Heart left ventricle (tissue), 16 donors: Measurements from ENCODE around the gene BICC1. TPM values are rescaled to one million over a fixed set of nuclear protein-coding genes. Genes with fewer than 3 reads are reported as not detected.
A peak's percentile ranks its signal among the peaks of the same experiment; 100 is the strongest.

Experiments
- ATAC-seq, 4 donors: fragments of 200-7000 bp; cut with Tn5 transposase; one replicate each; pipeline ENCODE4 v1.9.1; 2020 to 2022; ENCODE audit warnings: moderate library complexity in 4 of 4, mild to moderate bottlenecking in 3 of 4, moderate number of reproducible peaks in 1 of 4
- DNase-seq, 5 donors: peaks; one replicate each; pipeline ENCODE4 v3.0.0-alpha.2; 2020
- H3K27ac ChIP-seq, 12 donors: fragments of 200-600 bp; sonication (generic) in 4 of 12; one replicate each; pipeline versions ENCODE4 v1.5.0 to v1.8.0; 2016 to 2022; ENCODE audit warnings: mild to moderate bottlenecking in 2 of 12
- H3K27me3 ChIP-seq, 9 donors: fragments of 200-600 bp; sonication (generic) in 2 of 9; one replicate each; pipeline versions ENCODE4 v1.5.1 to v1.8.0; 2016 to 2022; ENCODE audit warnings: mild to moderate bottlenecking in 3 of 9
- H3K36me3 ChIP-seq, 9 donors: fragments of 200-600 bp; sonication (generic) in 2 of 9; one replicate each; pipeline versions ENCODE4 v1.5.0 to v1.8.0; 2018 to 2022; ENCODE audit warnings: mild to moderate bottlenecking in 2 of 9
- H3K4me1 ChIP-seq, 12 donors: fragments of 200-600 bp; sonication (generic) in 4 of 12; one replicate each; pipeline versions ENCODE4 v1.5.0 to v1.8.0; 2016 to 2022; ENCODE audit warnings: mild to moderate bottlenecking in 3 of 12
- H3K4me3 ChIP-seq, 12 donors: fragments of 200-600 bp; sonication (generic) in 4 of 12; one replicate each; pipeline versions ENCODE4 v1.5.0 to v1.8.0; 2017 to 2022; ENCODE audit warnings: mild to moderate bottlenecking in 9 of 12, moderate library complexity in 4 of 12
- H3K9me3 ChIP-seq, 12 donors: fragments of 200-600 bp; sonication (generic) in 4 of 12; one replicate each; pipeline versions ENCODE4 v1.5.0 to v1.8.0; 2016 to 2022; ENCODE audit warnings: mild to moderate bottlenecking in 1 of 12
- CTCF ChIP-seq, 12 donors: fragments of 200-600 bp; sonication (generic) in 4 of 12; IDR thresholded peaks; one replicate each; pipeline versions ENCODE4 v1.5.0 to v1.8.0; 2018 to 2022; ENCODE audit warnings: antibody characterized with exemption in 12 of 12, mild to moderate bottlenecking in 5 of 12
- POLR2A ChIP-seq, 2 donors: fragments of 450-650 bp; IDR thresholded peaks; one replicate each; pipeline ENCODE4 v1.6.1; 2017; ENCODE audit warnings: antibody characterized with exemption in 2 of 2, mild to moderate bottlenecking in 2 of 2, moderate library complexity in 2 of 2
- WGBS, 4 donors: extraction: QIAGEN DNeasy Blood & Tissue Kit in 2 of 4; methylation state at CpG; one replicate each; pipeline versions ENCODE4 v1.1.5 to v1.1.7; 2013 to 2018; 5-methylcytosine and 5-hydroxymethylcytosine counted together
- intact Hi-C, 10 donors: fragments of 100-400 bp; cut with DNase I; formaldehyde crosslinking; loops; one replicate each; pipeline versions ENCODE4 v1.11.1 to v1.14.2; 2022
- polyA plus RNA-seq, 2 donors: library from polyadenylated mRNA; stranded (reverse); fragments of 200-250 nt; gene quantifications; one replicate each; pipeline ENCODE4 v1.2.3, GENCODE V29; 2013
- total RNA-seq, 9 donors: library from RNA; depleted of rRNA in 2 of 9; stranded (reverse); fragments of >200 nt in 2 of 9; fragmentation: NEBNext Ultra II Directional in 3 of 9; extraction: Animal tissue kit (Norgen Biotek cat#: 25700) in 3 of 9; gene quantifications; one replicate each; pipeline versions ENCODE4 v1.1.0 to v1.2.4, GENCODE V29; 2016 to 2023
- donor health status: ischemic (EF 13 %, LVEDD 7.1; RV severe dilation, severe dysfunction).
- donor health status: healthy with polysubstance abuse.
- donor health status: DM: no; HTN: yes; CAD: no.
- donor health status: DM: no; HTN: no; CAD: no.
- donor health status: ischemic (EF 25% LVEDD 6.9; RV normal size, moderate dysfunction).
- donor health status: ischemic (EF 25% LVEDD 5.7; RV mildly dilated, moderate dysfunction).
- donor health status: healthy.
- donor health status: DM: yes; HTN: yes; CAD: no.
- donor health status: ischemic (EF 35%, LVEDD 5.7; RV mildly dilated, moderate dysfunction).
- donor health status: nonischemic (EF 11% LVEDD 7.7; RV severe dilation, severe dysfunction).
- donor health status: DM: yes; HTN: yes; CAD: no.
- donor health status: PGD.
- donor health status: ischemic (EF 29% LVEDD 5.4; RV normal size, mild dysfunction).
- donor health status: nonischemic (EF 23%, LVEDD 6.1; RV moderate dilation, normal function).

The BICC1 gene
- total and polyA plus RNA-seq, 11 donors: 1.6 to 18.7 (median 4.8) TPM

- Histone ChIP-seq H3K36me3 (no peaks in the 10 kb centered on the region), H3K9me3 (no peaks in the 10 kb centered on the region), H3K27me3 (peaks cover 0 to 31% (median 3%) of the 10 kb centered on the region in 9 donors), H3K4me3 (peak overlapping the region in 4 of 12 donors; percentile 2 to 85 (median 69)), H3K4me1 (peaks cover 0 to 15% (median 1%) of the 10 kb centered on the region in 12 donors), H3K27ac (no peak overlapping the region)
- intact Hi-C loops: loop anchor here in 1 of 10 donors (10.0 kb wide), 1 partner anchor 258 kb away; no protein-coding TSS in a partner anchor
- WGBS, 4 donors: 0 to 81% (median 23%) methylated on average over 1 of the region's 1 CpG
- ATAC-seq (no peak), DNase-seq (no peak)
- no peak for TF ChIP-seq POLR2A (IDR thresholded peaks at IDR 0.05)
- TF ChIP-seq CTCF (IDR thresholded peaks at IDR 0.05): no peak
Observed at GRCh38 chr10:58517081-58517480, 4.4 kb downstream of the BICC1 start.

- peak overlapping the region in 2 of 12 donors; percentile 73 to 85 for H3K4me3 ChIP-seq
- no peaks in the 10 kb centered on the region for H3K36me3 ChIP-seq
- ATAC-seq (no peak), DNase-seq (no peak)
- intact Hi-C loops: loop anchor here in 1 of 10 donors (10.0 kb wide), 1 partner anchor 257 kb away; no protein-coding TSS in a partner anchor
- H3K27ac ChIP-seq: no peak overlapping the region
- no peak for TF ChIP-seq CTCF (IDR thresholded peaks at IDR 0.05)
- TF ChIP-seq POLR2A (IDR thresholded peaks at IDR 0.05): no peak
- H3K4me1 ChIP-seq: peaks cover 0 to 15% (median 1%) of the 10 kb centered on the region in 12 donors
- WGBS, 4 donors: 59 to 85% (median 73%) methylated on average over 4 of the region's 4 CpGs
- no peaks in the 10 kb centered on the region for H3K9me3 ChIP-seq
- H3K27me3 ChIP-seq: peaks cover 0 to 29% (median 3%) of the 10 kb centered on the region in 9 donors
Observed at GRCh38 chr10:58517491-58518355, 5.1 kb downstream of the BICC1 start.

- Histone ChIP-seq H3K4me1 (peaks cover 0 to 10% (median 0%) of the 10 kb centered on the region in 12 donors), H3K27me3 (peaks cover 0 to 29% (median 3%) of the 10 kb centered on the region in 9 donors), H3K27ac (no peak overlapping the region), H3K36me3 (no peaks in the 10 kb centered on the region), H3K4me3 (peak overlapping the region in 1 of 12 donors; percentile 16), H3K9me3 (no peaks in the 10 kb centered on the region)
- intact Hi-C loops: loop anchor here in 1 of 10 donors (10.0 kb wide), 1 partner anchor 256 kb away; no protein-coding TSS in a partner anchor
- no peak for TF ChIP-seq POLR2A (IDR thresholded peaks at IDR 0.05)
- TF ChIP-seq CTCF (IDR thresholded peaks at IDR 0.05): no peak
- DNase-seq (no peak), ATAC-seq (no peak)
- WGBS, 4 donors: 53 to 72% (median 62%) methylated on average over 6 of the region's 6 CpGs
Observed at GRCh38 chr10:58518775-58519174, 6.1 kb downstream of the BICC1 start.

- Histone ChIP-seq H3K9me3 (peaks cover 0 to 45% (median under 1%) of the 10 kb centered on the region in 12 donors), H3K4me1 (no peaks in the 10 kb centered on the region), H3K27me3 (no peaks in the 10 kb centered on the region), H3K27ac (no peak overlapping the region), H3K36me3 (no peaks in the 10 kb centered on the region), H3K4me3 (no peak overlapping the region)
- TF ChIP-seq CTCF (IDR thresholded peaks at IDR 0.05) (no peak), POLR2A (IDR thresholded peaks at IDR 0.05) (no peak)
- intact Hi-C loops: loop anchor here in 1 of 10 donors (10.0 kb wide), 1 partner anchor 116 kb away; no protein-coding TSS in a partner anchor
- ATAC-seq (no peak), DNase-seq (no peak)
- 55 to 87% (median 81%) methylated on average over 3 of the region's 3 CpGs for whole genome bisulfite sequencing, 4 donors
Observed at GRCh38 chr10:58529077-58529728, 16.5 kb downstream of the BICC1 start.
